HG03521 (cell line): ENCODE measurements around the gene ASNSD1.
"Not testable (repeated sequence)": the region's sequence is repeated elsewhere in the genome, so short reads cannot be mapped to it uniquely, and the experiment has no call there.

ENCODE experiments used
- ATAC-seq: cut with Tn5 transposase; IDR thresholded peaks from one replicate; pipeline ENCODE4 v1.9.1; 2021; ENCODE audit warnings: mild to moderate bottlenecking, moderate library complexity; ENCODE audit not compliant: unreplicated experiment

ASNSD1 gene

DNA sequence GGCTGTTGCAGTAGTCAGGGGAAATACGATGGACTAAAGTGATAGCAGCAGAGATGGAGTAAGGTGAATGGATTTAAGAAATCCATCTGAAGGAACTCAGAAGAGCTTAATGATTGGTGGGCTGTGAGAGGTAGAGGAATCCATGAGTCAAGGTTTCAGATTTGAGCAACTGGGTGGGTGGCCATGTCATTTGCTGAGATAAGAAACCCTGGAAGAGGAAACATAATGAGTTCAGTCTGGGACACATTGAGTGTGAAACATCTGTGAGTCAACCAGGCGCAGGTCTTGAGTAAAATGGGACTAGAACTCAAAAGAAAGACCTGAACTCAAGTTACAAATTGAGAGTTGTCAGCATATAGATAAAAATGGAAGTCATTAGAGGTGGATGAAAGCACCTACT, 19.7 kb upstream of the ASNSD1 start:
- ATAC-seq: no peak

DNA sequence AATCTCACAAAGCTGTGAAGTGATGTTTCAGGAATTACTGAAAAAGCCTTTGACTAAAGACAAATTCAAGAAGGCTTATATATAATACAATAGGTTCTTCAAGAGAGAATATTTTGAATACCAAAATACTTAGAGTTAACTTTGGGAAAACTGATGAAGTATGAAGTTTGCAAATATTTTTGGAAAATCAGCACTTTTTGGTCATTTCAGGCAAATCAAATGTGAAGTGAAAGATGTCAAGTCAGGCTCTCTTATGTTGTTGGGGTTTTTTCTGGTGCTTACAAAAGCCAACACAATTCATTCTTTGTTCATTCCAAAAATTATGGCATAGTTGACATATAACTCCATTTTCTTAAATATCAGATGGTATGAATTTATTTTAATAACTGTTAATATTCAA, 14.7 kb upstream of the ASNSD1 start:
- ATAC-seq: no peak

DNA sequence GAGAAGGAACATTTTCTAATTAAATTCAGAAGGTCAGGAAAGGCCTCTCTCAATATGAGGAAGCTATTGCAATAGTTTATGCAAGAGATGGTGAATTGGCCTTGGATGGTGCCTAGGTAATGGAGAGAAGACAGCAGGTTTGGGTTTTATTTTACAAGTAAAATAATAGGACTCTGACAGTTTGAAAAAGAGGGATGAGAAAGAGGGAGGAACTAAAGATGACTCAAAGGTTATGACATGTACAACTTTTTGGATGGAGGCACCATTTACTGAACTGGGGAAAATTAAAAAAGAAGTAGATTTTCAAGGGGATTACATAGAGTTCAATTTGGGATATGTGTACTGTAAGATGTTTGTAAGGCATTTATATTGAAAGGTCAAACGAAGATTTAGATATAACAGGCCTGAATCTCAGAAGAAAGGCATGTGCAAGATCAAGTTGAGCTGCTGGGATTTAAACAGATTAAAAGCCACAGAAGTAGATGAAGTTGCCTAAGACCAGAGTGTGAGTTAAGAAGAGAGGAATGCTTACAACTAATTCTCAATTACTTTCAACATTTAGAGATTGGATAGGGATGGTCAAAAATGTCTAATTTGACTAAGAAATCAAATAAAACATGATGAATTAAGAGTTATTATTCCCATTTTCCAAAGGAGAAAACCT, 12.3 kb upstream of the ASNSD1 start:
- ATAC-seq: no peak

DNA sequence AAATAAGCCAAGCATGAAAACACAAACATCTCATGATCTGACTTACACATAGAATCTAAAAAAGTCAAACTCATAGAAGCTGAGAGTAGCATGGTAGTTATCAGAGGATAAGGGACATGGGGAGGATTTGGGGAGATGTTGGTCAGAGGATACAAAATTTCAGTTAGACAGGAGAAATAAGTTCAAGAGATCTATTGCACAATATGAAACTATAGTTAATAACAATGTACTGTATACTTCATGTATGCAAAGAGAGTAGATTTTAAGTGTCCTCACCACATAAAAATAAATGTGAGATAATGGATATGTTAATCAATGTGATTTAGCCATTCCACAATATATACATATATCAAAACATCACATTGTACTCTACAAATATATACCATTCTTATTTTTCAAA, 10.0 kb upstream of the ASNSD1 start:
- ATAC-seq: no peak

DNA sequence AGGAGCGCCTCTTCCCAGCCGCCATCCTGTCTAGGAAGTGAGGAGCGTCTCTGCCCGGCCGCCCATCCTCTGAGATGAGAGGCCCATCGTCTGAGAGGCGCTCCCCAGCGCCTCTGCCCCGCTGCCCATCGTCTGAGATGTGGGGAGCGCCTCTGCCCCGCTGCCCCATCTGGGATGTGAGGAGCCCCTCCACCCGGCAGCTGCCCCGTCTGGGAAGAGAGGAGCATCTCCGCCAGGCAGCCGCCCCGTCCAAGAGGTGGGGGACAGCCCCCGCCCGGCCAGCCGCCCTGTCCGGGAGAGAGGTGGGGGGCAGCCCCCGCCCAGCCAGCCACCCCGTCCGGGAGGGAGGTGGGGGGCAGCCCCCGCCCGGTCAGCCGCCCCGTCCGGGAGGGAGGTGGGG, 7.8 kb upstream of the ASNSD1 start:
- ATAC-seq: not testable (repeated sequence)

DNA sequence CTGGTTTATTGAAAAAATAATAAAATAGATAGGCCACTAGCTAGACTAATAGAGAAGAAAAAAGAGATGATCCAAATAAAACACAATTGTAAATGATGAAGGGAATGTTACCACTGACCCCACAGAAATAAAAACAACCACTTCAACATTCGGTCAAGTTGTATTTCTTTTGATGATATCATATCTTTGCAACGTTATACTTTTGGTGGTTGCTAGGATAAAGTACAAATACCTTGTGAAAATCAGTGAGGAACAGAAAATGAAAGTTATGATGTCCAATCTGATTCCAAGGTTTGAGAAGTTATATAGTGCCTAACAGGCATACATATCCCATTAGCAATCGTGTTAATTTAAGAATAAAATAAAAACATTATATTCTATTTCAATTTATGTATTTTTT, 6.6 kb upstream of the ASNSD1 start:
- no peak for ATAC-seq

DNA sequence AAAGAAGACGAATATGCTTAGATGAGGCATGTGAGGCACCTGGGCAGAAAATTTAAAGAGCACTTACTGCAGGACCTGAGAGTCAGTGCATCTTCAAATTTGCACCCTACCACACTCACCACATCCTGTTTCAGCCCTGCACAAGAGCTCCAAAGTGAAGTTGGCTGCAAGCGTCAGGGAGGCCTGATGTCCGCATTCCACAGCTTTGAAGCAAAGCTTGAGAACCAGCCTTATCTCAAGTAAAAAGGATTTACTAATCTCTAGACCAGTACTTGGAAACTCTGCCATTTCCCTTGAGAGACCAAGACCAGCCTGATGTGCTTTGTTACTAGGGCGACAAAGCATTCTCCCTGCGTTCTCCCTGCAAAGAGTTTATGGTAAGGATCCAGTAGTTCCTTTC, 3.4 kb upstream of the ASNSD1 start:
- ATAC-seq: peak; percentile 46

DNA sequence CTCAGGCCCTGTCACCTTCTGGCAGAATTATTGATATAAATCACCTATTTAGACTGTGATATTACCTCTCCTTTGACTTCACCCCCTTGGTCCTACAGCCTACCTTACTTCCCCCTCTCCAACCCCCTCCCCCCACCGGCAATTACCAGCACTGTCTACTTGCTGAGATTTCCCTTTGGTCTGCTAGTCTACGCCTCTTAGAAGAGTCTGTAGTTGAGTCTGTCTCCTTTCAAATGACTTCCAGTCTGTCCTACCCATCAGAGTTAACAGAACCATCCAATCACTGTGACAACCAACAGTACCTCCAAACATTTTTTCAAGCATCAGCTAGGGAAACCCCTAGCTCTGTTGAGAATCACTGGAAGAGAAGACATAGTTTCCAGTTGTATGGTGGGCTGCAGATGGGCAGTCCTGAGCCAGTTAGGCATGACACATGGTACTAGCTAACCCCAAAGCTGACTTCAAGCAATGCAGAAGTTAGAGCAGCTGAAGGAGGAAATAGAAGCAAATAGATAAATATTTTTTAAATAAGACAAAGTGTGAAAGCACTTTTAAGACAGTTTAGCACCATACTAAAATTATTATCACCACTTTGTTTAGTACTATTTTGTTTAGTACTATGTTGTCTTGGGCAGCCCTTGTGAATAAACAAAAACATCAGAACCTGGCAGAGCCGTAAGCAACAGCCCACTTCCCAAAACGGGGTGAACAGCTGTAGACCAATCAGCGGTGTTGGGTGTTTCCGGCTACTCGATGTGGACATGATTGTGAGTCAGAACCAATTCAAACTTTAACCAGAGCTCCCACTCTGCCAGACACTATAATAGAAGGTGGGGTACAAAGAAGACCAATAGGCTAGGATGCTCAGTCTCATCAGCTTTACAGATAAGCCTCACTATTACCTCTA, 2.7 kb upstream of the ASNSD1 start:
- ATAC-seq: no peak

DNA sequence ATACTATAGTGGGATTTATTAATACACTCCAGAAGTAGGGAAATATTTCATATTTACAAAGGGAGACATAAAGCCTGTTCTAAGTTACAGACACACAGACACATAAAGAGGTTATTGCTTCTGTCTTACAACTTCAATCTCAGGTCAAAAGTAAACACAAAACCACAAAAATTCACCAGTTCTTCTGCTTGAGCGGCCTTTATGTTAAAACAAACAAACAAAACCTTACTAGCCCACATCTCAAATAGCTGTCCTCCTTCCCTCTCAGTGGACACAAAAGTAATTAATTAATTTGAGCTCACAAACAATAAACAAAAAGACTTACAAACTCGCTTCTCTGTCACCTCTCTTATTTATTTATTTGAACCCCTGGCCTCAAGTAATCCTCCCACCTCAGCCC, 1.5 kb upstream of the ASNSD1 start:
- ATAC-seq: no peak

DNA sequence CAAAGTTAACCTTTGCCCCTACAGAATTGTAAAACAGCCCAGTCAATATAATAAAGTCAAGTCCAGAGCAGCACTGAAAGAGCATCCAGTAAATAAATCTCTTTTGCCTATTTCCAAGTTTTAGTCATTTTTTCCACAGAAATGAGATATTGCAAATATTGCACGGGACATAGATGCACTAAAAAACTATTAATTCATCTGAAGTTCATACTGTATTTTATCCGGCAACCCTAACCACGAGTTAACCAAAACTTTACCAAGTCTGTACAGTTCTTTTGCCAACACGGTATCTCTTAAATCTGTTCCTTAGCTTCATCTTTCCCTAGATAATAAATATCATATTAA, 484 bp upstream of the ASNSD1 start:
- ATAC-seq: no peak

DNA sequence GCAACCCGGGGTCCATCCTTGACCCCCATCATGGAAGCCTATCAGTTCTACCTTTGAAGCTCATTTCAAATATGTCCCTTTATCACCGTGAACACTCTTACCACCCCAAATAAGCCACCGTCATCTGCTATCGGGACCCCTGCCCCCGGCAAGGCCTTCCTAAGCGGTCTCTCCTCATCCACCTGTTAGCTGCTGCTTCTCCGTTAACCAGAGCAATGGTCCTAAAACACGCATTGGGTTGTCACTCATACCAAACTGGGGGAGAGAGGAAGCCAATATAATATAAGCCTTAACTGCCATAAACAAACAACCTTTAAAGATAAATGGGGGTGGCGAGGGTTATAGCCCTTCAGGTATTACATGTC, 680 bp downstream of the ASNSD1 start:
- no peak for ATAC-seq

DNA sequence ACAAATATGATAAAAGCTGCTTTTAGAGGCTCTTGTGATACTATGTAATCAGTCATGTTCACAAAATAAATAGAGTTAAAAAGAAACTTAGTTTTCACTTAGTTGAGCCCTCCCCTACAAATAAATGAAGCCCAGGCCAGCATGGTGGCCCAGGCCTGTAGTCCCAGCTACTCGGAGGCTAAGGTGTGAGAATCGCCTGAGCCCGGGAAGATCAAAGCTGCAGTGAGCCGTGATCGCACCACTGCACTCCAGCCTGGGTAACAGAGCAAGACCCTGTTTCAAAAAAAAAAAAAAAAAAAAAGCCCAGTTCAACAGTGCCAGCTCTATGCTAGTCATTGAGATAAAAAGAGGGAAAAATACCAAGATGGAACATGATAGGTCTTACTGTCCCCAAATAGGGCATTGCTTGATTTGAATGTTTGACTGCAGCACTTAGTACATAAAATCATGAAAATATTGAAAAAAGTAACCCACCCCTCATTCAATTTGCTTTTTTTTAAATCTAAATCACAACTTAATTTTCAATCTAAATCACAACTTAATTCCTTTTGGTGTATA, 1.5 kb downstream of the ASNSD1 start:
- no peak for ATAC-seq

DNA sequence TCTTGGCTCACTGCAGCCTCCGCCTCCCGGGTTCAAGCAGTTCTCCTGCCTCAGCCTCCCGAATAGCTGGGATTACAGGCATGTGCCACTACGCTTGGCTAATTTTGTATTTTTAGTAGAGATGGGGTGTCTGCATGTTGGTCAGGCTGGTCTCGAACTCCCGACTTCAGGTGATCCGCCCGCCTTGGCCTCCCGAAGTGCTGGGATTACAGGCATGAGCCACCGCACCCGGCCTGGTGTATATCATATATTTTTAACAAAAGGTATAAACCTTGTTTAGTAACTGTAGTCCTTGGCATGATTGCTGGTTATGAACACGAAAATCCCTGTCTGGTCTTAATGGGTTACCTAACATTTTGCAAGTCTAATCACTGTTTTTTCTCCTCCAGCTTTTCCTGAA, 2.1 kb downstream of the ASNSD1 start:
- ATAC-seq: not testable (repeated sequence)

DNA sequence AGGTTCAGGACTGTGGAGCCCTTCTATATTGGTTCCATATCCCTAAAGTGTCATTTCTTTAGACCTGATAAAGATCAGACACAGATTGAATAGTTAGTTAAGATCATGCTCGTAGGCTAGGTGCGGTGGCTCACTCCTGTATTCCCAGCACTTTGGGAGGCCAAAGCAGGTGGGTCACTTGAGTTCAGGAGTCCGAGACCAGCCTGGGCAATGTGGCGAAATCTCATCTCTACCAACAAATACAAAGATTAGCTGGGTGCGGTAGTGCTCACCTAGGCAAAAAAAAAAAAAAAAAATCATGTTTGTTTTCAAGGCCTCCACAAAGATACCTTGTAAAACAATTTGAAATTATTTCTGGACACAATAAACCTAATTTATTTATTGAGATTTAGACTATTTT, 8.7 kb downstream of the ASNSD1 start:
- ATAC-seq: no peak

DNA sequence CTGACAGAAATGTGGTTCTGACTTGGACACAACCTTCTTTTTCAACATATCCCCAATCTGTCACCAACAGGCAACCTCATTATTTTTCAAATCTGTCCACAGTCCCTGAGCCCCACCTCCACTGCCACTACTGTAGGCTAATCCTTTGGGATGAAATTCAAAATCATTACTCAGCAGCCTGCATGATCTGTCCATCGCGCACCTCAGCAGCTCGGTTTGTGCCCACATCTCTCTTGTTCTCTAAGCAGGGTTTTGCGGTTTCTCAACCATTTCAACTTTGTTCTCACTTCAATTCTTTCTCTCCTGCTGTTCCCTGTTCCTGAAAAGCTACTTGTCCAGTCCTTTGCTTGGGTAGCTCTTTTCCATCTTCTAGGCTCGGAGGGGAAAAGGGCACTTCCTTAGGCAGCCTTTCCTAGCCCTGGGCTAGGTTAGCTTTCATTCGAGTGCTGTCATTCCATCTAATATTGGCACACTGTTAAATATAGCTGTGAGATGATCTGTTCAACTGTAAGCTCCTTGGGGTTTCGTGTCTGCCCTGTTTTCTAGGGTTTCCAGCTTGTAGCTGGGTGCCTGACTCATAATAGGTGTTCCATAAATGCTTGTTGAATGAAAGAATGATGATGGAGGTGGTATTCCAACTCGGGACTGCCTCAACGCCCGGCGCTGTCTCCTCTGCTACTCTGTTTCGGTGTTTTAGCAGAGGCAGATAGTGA, 12.6 kb downstream of the ASNSD1 start:
- peak; percentile 3 for ATAC-seq

DNA sequence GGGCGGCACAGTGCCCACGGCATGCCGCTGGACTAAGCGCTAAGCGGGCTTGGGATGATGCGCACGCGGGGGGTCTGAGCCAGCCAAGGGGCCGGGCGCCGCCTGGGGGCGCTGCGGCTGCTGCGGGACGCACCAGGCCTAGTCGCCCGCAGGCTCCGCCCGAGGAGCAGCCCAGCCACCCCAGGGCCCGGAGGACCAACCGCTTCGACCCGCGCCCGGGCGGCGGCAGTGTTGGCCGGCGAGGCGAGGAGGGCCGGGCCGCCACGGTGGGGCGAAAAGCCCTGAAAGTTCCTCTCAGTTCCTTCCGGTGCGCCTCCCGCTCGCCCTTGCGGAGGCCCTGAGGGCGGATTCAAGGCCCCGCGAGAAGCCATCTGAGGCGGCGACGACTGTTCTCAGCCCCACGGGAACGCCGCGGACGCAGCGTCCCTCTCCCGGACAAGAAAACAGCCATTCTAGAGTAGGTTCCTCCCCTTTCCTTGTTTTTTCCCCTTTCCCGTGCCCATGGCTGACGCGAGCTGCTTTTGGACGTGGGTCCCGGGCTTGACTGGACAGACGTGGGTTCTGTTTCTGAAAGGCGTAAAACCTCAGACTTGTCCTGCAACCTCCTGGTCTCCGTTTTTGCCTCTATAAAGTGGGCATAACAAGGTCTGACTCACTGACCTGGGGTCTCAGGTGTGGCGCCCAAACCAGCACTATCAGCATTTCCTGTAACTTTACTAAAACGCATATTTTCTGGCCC, 13.3 kb downstream of the ASNSD1 start, which contains the start of gene ANKAR:
ANKAR (plus strand) TSS at position 297 of the 739 bp plus-strand sequence. CDS start 1,821 bp downstream, outside the sequence.
- peak; percentile 93 for ATAC-seq

DNA sequence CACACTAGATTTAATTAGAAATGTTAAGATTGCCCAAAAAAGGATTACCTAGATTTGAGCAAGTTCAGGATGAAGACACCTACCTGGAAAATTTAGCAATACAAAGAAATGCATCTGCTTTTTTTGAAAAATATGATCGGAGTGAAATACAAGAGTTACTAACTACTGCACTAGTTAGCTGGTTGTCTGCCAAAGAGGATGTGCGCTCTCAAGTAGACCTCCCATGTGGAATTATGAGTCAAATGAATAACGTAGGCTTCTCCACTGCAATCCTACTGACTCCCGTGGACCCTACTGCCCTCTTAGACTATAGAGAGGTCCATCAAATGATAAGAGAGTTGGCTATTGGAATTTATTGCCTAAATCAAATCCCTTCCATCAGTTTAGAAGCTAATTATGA, 15.2 kb downstream of the ASNSD1 start:
- no peak for ATAC-seq

DNA sequence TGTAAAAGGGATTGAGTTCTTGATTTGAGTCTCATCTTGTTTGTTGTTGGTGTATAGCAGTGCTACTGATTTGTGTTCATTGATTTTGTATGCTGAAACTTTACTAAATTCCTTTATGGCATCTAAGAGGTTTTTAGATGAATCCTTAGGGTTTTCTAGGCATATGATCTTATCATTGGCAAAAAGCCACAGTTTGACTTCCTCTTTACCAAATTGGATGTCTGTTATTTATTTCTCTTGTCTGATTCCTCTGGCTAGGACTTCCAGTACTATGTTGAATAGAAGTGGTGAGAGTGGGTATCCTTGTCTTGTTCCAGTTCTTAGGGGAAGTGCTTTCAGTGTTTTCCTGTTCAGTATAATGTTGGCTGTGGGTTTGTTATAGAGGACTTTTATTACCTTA, 18.0 kb downstream of the ASNSD1 start:
- no peak for ATAC-seq

DNA sequence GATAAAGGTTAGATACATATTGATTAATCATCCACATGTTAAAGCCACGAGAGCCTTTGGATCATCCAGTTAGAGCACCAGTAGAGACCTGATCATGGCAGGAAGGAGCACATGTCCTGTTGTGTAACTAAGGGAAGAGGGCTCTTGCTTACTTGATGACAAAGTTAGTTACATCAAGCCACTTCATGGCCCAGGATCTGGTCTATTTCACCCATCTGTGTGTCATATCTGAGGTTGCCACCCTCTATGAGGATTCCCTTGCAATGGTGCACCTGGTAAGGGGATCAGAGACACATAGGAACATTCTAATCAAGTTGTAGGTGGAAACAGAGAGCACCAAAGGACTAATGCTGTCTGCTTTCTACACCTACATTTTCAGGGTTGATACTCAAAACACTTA, 19.9 kb downstream of the ASNSD1 start:
- no peak for ATAC-seq

DNA sequence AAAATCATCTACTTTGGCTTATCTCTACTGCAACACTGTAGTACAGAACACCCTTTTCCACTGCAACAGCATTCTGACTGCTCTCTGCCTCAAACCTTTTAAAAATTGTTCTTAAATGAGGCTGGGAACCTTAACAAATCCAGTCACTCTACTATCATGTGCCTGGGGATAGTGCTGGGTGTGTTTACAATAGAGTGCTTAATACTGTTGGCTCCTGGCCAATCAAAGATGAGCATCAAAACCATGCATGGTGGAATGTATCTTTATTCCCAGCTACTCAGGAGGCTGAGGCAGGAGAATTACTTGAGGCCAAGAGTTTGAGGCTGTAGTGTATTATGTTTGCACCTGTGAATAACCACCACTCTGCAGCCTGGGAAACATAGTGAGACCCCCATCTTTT, 20.6 kb downstream of the ASNSD1 start:
- ATAC-seq: no peak

DNA sequence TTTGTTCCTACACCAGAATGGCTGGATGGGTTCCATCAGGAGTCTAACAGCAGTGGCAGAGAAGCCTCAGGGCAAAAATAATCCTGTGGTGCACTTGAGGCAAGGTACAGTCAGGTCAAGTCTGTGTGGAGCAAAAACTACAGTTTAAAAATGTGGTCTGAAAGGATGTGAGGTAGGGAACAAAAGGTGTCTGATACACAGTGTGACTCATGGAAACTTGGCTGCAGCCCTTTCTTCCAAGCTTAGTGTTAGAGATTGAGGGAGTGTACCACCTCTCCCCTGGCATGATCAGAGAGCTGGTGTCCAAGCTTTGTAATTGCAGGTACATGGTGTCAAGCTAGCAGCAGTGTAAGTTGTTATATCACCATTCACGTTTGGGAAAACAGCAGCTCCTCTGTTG, 22.1 kb downstream of the ASNSD1 start:
- ATAC-seq: no peak
